HL-60 (cell line): ENCODE measurements around the gene TYMP.

ENCODE experiments used
- GABPA ChIP-seq: IDR thresholded peaks from 2 replicates; pipeline ENCODE4 v1.6.1; 2012; ENCODE audit warnings: low read depth
- POLR2AphosphoS5 ChIP-seq: IDR thresholded peaks from 2 replicates; pipeline ENCODE4 v1.6.1; 2012; ENCODE audit warnings: low read depth
- TF ChIP-seq, protein P1 (sequence below): IDR thresholded peaks from one replicate; pipeline ENCODE4 v1.5.1; 2011; ENCODE audit warnings: low read length, control low read depth, inconsistent platforms; ENCODE audit not compliant: insufficient read depth
- TF ChIP-seq, protein P2 (sequence below): IDR thresholded peaks from 2 replicates; pipeline ENCODE4 v1.6.1; 2012; ENCODE audit warnings: low read depth; ENCODE audit not compliant: insufficient replicate concordance

DNA sequence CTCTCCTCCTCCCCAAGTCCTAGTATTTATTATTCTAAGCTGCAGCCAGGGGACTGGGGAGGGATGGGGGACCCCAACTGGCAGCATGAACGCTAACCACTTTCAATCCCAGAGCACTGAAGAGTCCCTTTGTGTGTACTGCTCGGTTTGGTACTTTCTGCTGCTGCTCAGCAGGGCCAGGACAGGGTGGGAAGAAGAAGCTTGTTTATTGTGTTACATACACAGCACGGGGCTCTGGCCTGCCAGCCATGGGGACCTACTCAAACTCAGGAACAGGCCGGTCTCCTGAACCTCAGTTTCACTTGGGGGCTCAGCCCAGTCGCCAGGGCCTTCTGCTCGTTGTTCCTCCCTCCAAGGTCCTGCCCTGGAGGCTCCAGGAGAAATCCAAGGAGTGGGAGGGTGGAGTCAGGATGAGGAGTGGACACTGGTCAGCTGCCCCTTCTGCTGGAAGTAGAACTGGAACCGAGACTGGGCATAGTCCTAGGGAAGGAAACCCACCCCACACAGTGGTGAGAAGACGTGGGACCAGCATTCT is 49.0 kb upstream of the TYMP start:
- no peak for TF ChIP-seq POLR2AphosphoS5
- TF ChIP-seq, protein P1, sequence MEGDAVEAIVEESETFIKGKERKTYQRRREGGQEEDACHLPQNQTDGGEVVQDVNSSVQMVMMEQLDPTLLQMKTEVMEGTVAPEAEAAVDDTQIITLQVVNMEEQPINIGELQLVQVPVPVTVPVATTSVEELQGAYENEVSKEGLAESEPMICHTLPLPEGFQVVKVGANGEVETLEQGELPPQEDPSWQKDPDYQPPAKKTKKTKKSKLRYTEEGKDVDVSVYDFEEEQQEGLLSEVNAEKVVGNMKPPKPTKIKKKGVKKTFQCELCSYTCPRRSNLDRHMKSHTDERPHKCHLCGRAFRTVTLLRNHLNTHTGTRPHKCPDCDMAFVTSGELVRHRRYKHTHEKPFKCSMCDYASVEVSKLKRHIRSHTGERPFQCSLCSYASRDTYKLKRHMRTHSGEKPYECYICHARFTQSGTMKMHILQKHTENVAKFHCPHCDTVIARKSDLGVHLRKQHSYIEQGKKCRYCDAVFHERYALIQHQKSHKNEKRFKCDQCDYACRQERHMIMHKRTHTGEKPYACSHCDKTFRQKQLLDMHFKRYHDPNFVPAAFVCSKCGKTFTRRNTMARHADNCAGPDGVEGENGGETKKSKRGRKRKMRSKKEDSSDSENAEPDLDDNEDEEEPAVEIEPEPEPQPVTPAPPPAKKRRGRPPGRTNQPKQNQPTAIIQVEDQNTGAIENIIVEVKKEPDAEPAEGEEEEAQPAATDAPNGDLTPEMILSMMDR, result no peak
- TF ChIP-seq GABPA, result no peak
- TF ChIP-seq, protein P2, sequence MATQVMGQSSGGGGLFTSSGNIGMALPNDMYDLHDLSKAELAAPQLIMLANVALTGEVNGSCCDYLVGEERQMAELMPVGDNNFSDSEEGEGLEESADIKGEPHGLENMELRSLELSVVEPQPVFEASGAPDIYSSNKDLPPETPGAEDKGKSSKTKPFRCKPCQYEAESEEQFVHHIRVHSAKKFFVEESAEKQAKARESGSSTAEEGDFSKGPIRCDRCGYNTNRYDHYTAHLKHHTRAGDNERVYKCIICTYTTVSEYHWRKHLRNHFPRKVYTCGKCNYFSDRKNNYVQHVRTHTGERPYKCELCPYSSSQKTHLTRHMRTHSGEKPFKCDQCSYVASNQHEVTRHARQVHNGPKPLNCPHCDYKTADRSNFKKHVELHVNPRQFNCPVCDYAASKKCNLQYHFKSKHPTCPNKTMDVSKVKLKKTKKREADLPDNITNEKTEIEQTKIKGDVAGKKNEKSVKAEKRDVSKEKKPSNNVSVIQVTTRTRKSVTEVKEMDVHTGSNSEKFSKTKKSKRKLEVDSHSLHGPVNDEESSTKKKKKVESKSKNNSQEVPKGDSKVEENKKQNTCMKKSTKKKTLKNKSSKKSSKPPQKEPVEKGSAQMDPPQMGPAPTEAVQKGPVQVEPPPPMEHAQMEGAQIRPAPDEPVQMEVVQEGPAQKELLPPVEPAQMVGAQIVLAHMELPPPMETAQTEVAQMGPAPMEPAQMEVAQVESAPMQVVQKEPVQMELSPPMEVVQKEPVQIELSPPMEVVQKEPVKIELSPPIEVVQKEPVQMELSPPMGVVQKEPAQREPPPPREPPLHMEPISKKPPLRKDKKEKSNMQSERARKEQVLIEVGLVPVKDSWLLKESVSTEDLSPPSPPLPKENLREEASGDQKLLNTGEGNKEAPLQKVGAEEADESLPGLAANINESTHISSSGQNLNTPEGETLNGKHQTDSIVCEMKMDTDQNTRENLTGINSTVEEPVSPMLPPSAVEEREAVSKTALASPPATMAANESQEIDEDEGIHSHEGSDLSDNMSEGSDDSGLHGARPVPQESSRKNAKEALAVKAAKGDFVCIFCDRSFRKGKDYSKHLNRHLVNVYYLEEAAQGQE, result no peak
